ENCODE data around the gene YIF1B.

The YIF1B gene

DNA sequence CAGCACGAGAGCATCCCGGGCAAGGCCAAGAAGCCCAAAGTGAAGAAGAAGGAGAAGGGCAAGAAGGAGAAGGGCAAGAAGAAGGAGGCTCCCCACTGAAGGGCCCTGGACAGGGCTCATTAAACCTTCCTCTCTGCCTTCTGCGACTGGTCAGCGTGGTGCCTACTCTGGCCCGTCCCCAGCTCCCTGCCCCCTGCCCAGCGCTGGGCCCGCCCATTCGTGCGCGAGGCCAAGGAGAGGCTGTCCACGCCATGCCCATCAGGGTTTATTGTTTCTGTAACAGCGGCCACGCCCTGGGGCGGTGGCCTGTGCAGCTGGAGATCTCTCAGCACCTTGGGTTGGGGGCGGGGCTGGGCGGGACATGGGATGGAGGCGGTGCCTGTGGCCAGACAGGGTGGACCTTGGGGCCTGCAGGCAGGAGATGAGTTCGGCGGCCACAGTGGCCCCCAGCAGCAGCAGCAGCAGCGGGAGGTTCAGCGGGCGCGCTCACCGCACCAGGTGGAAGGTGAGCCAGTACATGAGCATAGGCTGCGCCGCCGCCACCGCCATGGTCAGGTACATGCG is 10.8 kb downstream of the YIF1B start:
- DNase-seq (ENCODE audit: low spot score), result no peak

DNA sequence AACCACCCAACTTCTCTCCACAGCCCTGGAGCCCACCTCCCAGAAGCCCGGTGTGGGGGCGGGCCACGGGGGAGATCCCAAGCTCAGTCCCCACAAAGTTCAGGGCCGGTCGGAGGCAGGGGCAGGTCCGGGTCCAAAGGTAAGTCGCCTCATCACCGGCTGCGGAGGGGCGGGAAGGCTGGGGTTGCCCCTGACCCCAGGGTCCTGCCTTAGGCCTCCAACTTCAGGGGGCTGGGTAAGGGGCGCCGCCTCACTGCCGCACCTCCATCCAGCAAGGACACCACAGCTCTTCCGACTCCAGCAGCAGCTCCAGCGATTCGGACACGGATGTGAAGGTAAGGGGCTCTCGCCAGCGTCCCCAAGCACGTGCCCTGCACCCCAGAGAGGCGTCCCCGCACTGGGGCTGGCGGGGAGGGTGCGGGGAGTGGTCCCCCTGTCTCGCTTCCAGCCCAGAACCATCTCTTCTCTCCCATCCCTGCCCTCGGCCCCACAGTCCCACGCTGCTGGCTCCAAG is 11.3 kb downstream of the YIF1B start:
- no peak for DNase-seq (ENCODE audit: low spot score)

DNA sequence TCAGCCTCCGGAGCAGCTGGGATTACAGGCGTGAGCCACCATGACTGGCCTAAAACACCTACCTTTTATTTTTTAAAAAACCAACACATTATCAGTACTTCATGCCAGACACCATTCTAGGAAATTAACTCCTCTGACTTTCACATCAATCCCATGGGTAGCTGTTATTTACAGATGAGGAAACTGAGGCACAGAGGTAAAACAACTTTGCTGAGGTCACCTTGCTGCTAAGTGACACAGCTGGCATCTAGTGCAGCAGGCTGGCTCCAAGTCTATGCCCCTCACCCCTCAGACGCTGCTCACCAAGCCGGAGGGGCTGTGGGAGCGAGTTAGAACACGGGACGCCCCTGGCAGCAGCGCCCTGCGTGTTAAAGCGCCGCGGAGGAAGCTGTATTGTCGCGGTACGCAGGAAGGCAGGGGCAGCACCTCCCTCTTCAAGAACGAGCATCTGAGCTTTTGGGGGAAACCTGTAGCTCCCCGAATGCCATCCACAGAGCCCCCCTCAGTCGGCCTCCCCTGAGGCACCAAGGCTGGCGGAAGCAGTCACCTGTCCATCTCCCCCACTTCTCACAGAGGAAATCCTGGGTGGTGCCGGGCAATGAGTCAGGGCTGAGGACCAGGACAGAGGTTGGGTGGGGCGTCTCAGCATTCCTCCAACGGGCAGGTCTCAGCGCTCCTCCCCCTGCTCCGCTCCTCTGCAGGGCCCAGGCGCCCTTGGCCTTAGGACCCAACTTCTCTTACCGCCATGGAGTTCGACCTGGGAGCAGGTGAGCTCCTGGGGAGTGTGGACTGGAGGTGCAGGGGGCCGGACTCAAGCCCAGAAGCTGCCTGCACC is 12.0 kb downstream of the YIF1B start, which contains the start of gene C19orf33:
Gene C19orf33, plus strand, starts transcription at position 735 of the 835 bp plus-strand sequence. Its CDS starts 11 bp downstream, at position 746.
- no peak for DNase-seq (ENCODE audit: low spot score)

GRCh38 chr19:38298821-38299680 is 16.7 kb downstream of the YIF1B start:
- no peak for DNase-seq (ENCODE audit: low spot score)

DNA sequence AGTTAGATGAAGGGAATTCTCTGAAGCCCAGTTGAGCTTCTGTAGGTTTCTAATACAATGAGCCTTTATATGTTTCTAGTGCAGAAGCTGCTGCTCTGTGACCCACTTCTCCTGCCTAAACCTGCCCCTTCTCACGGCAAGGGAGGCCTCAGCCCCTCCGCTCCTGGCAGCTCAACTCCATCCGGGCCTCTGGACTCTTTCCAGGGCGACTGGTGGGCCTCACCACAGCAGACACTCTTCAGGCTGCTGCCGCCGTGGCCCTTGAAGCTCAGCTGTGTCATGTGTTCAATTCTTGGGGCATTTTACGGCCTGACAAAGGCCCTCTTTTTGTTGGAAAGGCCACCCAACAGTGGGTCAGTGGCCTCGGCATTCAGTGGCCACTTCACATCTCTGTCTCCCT is 21.7 kb downstream of the YIF1B start:
- peak; percentile 33 for DNase-seq (ENCODE audit: low spot score)

DNA sequence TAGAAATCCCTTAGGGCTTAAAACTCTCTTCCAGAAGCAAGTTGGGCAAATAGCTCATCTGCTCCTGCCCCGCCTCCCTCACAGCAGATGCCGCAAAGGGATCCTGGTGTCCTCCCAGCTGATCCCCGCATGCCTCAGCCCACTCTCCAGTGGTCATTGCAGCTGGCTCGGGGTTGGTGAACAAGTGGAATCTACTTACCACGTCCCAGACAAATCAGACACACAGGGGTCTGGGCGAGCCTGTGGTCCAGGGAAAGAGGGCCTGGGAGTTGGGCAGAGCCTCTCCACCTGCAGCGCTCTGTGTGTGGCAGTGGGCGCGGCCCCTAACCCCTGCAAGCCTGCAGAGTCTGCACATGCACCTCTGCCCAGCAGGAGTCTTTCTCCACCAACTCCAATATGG is 22.5 kb downstream of the YIF1B start:
- no peak for DNase-seq (ENCODE audit: low spot score)

DNA sequence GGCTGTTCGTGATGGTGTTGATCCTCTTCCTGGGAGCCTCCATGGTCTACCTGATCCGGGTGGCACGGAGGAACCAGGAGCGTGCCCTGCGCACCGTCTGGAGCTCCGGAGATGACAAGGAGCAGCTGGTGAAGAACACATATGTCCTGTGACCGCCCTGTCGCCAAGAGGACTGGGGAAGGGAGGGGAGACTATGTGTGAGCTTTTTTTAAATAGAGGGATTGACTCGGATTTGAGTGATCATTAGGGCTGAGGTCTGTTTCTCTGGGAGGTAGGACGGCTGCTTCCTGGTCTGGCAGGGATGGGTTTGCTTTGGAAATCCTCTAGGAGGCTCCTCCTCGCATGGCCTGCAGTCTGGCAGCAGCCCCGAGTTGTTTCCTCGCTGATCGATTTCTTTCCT is 23.9 kb downstream of the YIF1B start:
- DNase-seq (ENCODE audit: low spot score), result no peak

DNA sequence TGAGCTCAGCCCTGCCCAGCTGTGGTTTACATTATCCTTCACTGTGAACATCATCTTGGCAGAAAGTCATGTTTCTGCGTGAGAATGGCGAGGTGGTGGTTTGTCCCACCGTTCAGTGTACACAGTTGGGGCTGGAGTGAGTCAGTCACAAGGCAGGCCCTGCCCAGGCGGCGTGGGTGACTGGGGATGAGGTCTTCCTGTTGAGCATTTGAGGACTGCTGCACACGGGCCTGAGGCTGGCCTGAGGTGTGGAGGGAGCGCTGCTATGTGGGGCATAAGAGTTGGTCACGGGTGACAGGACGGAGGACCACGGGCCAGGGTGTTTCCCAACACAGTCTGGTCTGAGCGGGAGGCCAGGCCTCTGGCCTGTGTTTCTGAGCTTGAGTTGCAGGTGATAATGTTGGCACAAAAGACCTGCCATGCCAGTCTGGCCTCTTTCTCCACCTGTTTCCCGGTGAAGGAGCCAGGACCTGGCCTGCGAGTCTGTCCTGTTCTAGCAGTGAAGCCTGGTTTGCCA is 25.1 kb downstream of the YIF1B start:
- no peak for DNase-seq (ENCODE audit: low spot score)

- no peak for DNase-seq (ENCODE audit: low spot score)
These were observed 25.8 kb downstream of the YIF1B start for GRCh38 chr19:38289955-38290354.

GRCh38 chr19:38288123-38288855 is 27.5 kb downstream of the YIF1B start:
- DNase-seq (ENCODE audit: low spot score), result no peak

- DNase-seq (ENCODE audit: low spot score), result peak; percentile 70
These were observed 28.1 kb downstream of the YIF1B start for GRCh38 chr19:38287604-38288003.

DNA sequence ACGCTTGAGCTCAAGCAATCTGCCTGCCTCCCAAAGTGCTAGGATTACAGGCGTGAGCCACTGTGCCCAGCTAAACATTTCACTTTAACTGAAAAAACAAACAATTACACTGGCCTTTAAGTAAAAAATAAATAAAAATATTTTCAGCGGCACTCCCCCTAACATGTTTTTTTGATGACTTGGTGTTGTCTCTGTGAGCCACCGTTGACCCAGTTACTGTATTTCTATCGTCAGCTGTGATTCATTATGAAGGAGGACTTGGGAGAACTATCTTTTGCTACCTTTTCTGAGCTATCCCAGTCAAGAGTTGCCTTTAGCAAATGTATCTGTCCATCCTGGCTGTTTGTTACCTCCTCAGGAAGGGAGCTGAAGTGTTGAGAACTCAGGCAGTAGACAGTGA is 30.2 kb downstream of the YIF1B start:
- DNase-seq (ENCODE audit: low spot score), result no peak

DNA sequence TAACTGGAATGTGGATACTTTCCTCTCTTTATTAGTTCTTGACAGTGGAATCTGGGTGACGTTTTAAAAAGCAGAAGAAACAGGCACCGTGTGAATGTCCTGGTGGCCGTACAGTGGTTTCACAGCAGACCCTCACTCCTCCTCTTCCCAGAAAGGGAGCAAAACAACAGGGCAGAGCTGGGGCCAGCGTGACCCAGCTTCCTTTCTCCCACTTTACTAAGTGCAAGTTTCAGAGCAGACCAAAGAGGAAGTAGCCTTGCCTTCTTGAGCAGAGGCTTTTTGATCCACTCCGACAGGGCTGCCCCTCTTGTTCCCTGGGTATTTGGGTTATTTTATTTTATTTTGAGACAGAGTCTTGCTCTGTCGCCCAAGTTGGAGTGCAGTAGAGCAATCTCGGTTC is 31.3 kb downstream of the YIF1B start:
- DNase-seq (ENCODE audit: low spot score), result peak; percentile 57

GRCh38 chr19:38283271-38283670 is 32.5 kb downstream of the YIF1B start:
- DNase-seq (ENCODE audit: low spot score), result no peak

DNA sequence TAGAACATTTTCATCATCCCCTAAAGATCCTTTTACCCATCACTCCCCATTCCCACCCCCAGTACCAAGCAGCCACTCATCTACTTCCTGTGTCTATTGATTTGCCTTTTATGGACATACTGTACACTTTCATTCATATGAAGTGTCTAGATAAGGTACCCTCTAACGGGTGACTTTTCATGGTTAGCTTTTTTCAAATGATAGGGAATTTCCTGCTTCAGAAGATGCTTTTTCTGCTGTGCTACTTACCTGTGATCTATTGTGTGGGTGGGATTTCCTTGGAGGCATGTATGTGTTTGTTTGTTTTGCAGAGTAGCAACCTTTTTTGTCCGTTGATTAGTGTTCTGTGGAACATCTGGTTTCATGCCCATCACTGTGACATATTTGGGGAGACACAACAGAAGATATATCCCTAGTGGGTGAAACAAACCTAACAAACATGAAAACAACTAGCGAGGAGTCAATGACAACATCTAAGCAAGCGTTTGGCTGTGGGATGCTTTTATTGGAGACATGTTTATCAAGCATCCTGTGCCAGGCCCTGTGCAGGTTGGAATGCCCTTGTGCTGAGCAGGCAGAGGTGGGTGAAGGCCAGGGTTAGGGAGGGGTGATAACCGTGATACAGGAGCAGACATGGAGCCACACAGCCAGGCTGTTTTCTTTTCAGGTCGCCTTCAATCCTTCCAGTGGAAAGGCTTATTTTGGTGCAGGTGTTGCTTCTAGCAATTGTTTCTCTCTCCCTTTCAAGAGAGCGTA is 33.8 kb downstream of the YIF1B start:
- DNase-seq (ENCODE audit: low spot score), result no peak

DNA sequence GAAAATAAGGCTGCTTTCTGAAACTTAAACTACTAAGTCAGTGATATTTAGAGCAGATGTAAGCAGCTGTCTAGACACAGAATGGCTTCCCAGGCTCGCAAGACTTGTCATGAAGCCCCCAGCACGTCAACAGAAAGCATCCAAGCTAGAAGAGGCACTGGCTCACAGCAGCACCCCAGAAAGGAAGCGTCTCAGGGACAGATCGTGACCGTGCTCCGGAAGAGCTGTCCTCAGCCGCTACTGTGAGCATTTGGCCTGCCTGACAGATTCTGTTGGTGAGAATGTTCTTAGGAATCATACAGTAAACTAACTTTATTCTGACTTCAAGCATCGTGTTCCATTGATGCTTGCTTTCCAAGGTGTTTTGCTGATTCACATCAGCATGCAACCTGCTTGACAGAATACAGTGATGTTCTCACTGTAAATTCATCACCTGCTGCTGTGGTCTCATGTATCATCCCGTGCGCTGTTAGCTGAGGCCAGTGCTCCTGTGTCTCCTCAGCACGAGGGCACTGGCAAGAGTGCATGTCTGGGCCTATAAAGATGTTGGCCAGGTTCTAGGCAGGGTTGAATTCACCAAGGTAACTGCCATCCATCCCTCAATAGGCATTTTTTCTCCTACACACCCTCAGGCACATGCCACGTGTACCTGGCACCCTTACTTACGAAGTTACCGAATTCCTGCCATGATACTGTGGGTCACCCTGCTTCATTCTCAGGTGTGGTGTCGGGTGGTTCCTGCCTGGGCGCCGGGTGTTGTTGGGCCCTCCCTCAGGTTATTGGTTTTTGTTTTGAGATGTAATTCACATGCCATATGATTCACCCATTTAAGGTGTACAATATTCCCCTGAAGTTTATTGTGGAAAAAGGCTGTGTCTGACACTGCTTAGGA is 35.5 kb downstream of the YIF1B start:
- no peak for DNase-seq (ENCODE audit: low spot score)

DNA sequence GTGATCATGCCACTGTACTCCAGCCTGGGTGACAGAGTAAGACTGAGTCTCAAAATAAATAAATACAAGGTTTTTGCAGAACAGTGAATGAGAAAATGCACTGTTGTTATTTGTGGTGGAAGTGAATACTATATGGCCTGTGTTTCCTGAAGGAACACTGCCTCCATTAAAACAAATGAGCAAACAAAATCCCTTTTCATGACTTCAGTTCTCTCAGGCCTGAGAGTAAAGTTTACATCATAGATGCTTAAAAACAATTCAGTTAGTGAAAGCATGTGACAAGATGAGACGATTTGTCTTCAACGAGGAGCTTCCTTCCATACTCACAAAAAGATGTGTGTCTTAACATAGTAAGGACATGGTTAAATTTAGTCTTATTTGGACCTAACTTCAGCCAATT is 37.0 kb downstream of the YIF1B start:
- no peak for DNase-seq (ENCODE audit: low spot score)

- DNase-seq (ENCODE audit: low spot score), result no peak
These were observed 37.6 kb downstream of the YIF1B start for GRCh38 chr19:38277969-38278680.

DNA sequence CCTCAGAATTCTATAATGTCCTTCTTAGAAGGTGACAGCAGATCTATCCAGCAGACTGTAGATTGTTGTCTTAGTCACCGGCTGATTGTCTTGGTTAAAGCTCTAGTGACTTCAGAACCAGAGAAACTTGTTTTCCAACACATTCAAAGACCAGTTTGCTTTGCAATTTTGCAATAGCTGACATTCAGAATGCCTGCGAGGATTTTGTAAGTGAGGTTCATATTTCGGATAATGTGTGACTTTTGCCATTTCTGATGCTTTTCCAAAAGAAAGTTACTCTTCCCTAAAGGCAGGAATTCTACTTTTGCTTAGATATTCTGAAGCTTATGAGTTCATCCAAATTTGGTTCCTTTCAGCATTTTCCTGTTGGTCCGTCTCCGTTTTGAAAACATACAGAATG is 38.2 kb downstream of the YIF1B start:
- DNase-seq (ENCODE audit: low spot score), result no peak

Data from Ammon's horn (tissue), 1 donor.